ENCODE measurements around the gene ERICH6B.

ERICH6B gene

DNA sequence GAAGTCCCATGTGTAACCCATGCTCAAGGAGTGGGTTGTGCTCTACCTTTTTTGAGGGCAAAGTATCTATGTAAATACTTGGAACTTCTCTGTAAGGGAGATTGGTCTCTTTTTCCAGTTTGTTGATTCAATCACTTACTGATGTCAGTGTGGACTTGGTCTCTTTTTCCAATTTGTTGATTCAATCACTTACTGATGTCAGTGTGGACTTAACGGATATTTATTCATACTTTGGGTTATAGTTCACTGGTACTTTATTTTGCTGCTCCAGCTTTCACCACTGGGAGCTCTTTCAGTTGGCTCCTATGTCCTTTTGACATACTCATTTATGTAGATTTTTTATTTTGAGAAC, 114.4 kb downstream of the ERICH6B start:
- H3K23ac ChIP-seq (ENCODE audit: low read depth, low read length, poor library complexity), result no peak overlapping the region
- no peak overlapping the region for H2BK12ac ChIP-seq (ENCODE audit: low read length)
- H2AFZ ChIP-seq (ENCODE audit: low read length), result no peak overlapping the region
- no peak overlapping the region for H3K4ac ChIP-seq (ENCODE audit: low read length)
- peaks cover 21 to 91% of the 10 kb centered on the region in 2 donors for H3K36me3 ChIP-seq (replicated peaks in 1 of 2; ENCODE audit: control insufficient read depth in 2 of 2, insufficient read depth in 2 of 2, low read length in 2 of 2)
- H2BK120ac ChIP-seq (ENCODE audit: low read depth, low read length), result no peak overlapping the region
- H3K27me3 ChIP-seq (ENCODE audit: control insufficient read depth in 3 of 3, insufficient read depth in 3 of 3, low read depth in 1 of 3, low read length in 3 of 3), result no peaks in the 10 kb centered on the region
- no CpG with 5 or more reads among the region's 1 CpG for WGBS, 2 donors (ENCODE audit: extremely low coverage in 2 of 2, insufficient read length in 2 of 2, insufficient replicate concordance in 1 of 2)
- no peak overlapping the region for H2AK5ac ChIP-seq (ENCODE audit: low read depth, low read length)
- H4K8ac ChIP-seq (ENCODE audit: low read depth, low read length), result no peak overlapping the region
- H4K91ac ChIP-seq (ENCODE audit: low read depth, low read length, poor library complexity), result no peak overlapping the region
- no peak overlapping the region for H3K18ac ChIP-seq (ENCODE audit: low read length)
- no peak overlapping the region for H3K4me2 ChIP-seq (ENCODE audit: insufficient read depth, low read length, poor library complexity, severe bottlenecking)
- no peak for DNase-seq (ENCODE audit: low spot score)
- H3K4me3 ChIP-seq (ENCODE audit: low read length in 2 of 2), result no peak overlapping the region
- no peak overlapping the region for H2BK5ac ChIP-seq (ENCODE audit: low read length)
- H3K14ac ChIP-seq (ENCODE audit: low read length), result no peak overlapping the region
- no peaks in the 10 kb centered on the region for H3K79me1 ChIP-seq (ENCODE audit: low read depth, low read length)
- H2BK15ac ChIP-seq (ENCODE audit: low read length), result no peak overlapping the region
- H3K4me1 ChIP-seq (ENCODE audit: control insufficient read depth in 2 of 2, insufficient read depth in 1 of 2, low read depth in 1 of 2, low read length in 2 of 2), result no peaks in the 10 kb centered on the region
- H3K9me3 ChIP-seq (replicated peaks in 1 of 2; ENCODE audit: control insufficient read depth in 2 of 2, insufficient read depth in 1 of 2, low read depth in 1 of 2, low read length in 2 of 2), result peaks cover 2 to 10% of the 10 kb centered on the region in 2 donors
- no peak overlapping the region for H3K27ac ChIP-seq (replicated peaks; ENCODE audit: low read length)
- H3K9ac ChIP-seq (ENCODE audit: low read depth, low read length, poor library complexity), result no peak overlapping the region

DNA sequence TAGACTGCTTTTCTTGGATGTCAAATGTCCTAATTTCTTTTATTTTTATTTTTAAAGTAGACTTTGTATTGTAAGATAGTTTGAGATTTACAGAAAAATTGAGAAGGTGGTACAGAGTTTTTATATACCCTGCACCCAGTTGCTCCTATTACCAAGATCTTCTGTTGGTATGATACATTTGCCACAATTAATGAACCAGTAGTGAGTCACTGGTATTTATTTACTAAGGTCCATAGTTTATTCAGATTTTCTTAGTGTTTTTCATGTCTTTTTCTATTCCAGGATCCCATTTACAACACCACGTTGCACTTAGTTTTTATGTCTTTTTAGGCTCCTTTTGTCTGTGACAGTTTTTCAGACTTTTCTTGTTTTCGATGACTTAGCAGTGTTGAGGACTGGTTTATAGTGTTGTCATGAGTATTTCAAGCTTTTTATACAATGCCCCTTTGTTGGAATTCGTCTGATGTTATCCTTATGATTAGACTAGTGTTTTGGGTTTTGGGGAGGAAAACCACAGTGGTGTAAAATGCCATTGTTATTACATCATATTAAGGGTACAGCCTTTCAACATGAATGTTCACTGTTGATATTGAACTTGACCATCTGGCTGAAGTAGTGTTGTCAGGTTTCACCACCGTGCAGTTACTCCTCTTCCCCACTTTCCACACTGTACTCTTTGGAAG, 114.9 kb downstream of the ERICH6B start:
- H3K4me1 ChIP-seq (ENCODE audit: control insufficient read depth in 2 of 2, insufficient read depth in 1 of 2, low read depth in 1 of 2, low read length in 2 of 2), result no peaks in the 10 kb centered on the region
- no peak overlapping the region for H3K18ac ChIP-seq (ENCODE audit: low read length)
- no peak overlapping the region for H3K9ac ChIP-seq (ENCODE audit: low read depth, low read length, poor library complexity)
- H3K36me3 ChIP-seq (replicated peaks in 1 of 2; ENCODE audit: control insufficient read depth in 2 of 2, insufficient read depth in 2 of 2, low read length in 2 of 2), result peaks cover 21 to 91% of the 10 kb centered on the region in 2 donors
- H2AFZ ChIP-seq (ENCODE audit: low read length), result no peak overlapping the region
- H2AK5ac ChIP-seq (ENCODE audit: low read depth, low read length), result no peak overlapping the region
- H3K4me3 ChIP-seq (ENCODE audit: low read length in 2 of 2), result no peak overlapping the region
- H4K8ac ChIP-seq (ENCODE audit: low read depth, low read length), result no peak overlapping the region
- no peak overlapping the region for H3K27ac ChIP-seq (replicated peaks; ENCODE audit: low read length)
- no peaks in the 10 kb centered on the region for H3K79me1 ChIP-seq (ENCODE audit: low read depth, low read length)
- H3K23ac ChIP-seq (ENCODE audit: low read depth, low read length, poor library complexity), result no peak overlapping the region
- no peak overlapping the region for H4K91ac ChIP-seq (ENCODE audit: low read depth, low read length, poor library complexity)
- H2BK15ac ChIP-seq (ENCODE audit: low read length), result no peak overlapping the region
- no peak overlapping the region for H3K4me2 ChIP-seq (ENCODE audit: insufficient read depth, low read length, poor library complexity, severe bottlenecking)
- peaks cover 2 to 10% of the 10 kb centered on the region in 2 donors for H3K9me3 ChIP-seq (replicated peaks in 1 of 2; ENCODE audit: control insufficient read depth in 2 of 2, insufficient read depth in 1 of 2, low read depth in 1 of 2, low read length in 2 of 2)
- no peak overlapping the region for H3K4ac ChIP-seq (ENCODE audit: low read length)
- H3K27me3 ChIP-seq (ENCODE audit: control insufficient read depth in 3 of 3, insufficient read depth in 3 of 3, low read depth in 1 of 3, low read length in 3 of 3), result no peaks in the 10 kb centered on the region
- H2BK120ac ChIP-seq (ENCODE audit: low read depth, low read length), result no peak overlapping the region
- DNase-seq (ENCODE audit: low spot score), result no peak
- WGBS, 2 donors (ENCODE audit: extremely low coverage in 2 of 2, insufficient read length in 2 of 2, insufficient replicate concordance in 1 of 2), result no CpG with 5 or more reads among the region's 4 CpGs
- H3K14ac ChIP-seq (ENCODE audit: low read length), result no peak overlapping the region
- H2BK5ac ChIP-seq (ENCODE audit: low read length), result no peak overlapping the region
- no peak overlapping the region for H2BK12ac ChIP-seq (ENCODE audit: low read length)

DNA sequence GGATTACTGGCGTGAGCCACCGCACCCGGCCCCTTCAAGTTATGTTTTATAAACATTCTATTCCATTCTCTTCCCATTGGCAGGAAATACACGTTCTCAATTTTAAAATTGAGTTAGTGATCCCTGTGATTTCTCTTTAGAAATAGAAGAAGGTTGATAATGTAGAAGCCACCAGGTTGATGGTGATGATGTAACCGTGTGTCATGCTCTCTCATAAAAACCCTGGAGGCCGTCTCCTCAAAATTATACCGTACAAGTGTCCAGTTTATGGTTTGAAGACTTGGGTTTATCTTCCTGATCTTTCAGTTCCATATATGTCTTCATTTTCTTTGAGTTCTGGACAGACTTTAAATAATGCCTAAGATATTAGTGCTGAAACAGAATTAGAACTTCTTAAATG, 118.6 kb downstream of the ERICH6B start:
- H2BK15ac ChIP-seq (ENCODE audit: low read length), result no peak overlapping the region
- no peak overlapping the region for H2BK12ac ChIP-seq (ENCODE audit: low read length)

DNA sequence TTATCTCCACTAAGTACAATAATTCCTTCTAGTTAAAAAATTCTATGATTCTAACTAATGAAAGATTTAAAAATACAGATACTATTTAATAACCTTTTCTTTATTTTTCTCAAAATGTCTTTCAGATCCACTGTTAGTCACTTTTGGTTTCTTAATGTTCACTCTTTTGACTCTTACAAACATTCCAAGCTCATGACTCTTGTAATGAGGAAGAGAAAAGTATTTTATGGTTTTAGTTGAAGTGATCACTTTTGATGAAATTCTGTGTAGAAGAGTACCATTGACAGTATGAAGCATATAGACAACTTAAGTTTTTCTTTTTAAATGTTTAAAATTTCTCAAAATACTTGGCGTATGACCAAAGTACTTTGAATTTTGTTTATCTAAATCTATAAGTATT, 123.0 kb downstream of the ERICH6B start:
- peaks cover 4 to 95% of the 10 kb centered on the region in 2 donors for H3K36me3 ChIP-seq (replicated peaks in 1 of 2; ENCODE audit: control insufficient read depth in 2 of 2, insufficient read depth in 2 of 2, low read length in 2 of 2)

More for the DNA sequence above, 118.6 kb downstream of the ERICH6B start:
- no peak overlapping the region for H3K9ac ChIP-seq (ENCODE audit: low read depth, low read length, poor library complexity)
- H3K4ac ChIP-seq (ENCODE audit: low read length), result no peak overlapping the region
- H4K91ac ChIP-seq (ENCODE audit: low read depth, low read length, poor library complexity), result no peak overlapping the region
- no peak overlapping the region for H3K4me3 ChIP-seq (ENCODE audit: low read length in 2 of 2)
- no CpG with 5 or more reads among the region's 7 CpGs for WGBS, 2 donors (ENCODE audit: extremely low coverage in 2 of 2, insufficient read length in 2 of 2, insufficient replicate concordance in 1 of 2)
- no peaks in the 10 kb centered on the region for H3K79me1 ChIP-seq (ENCODE audit: low read depth, low read length)
- H4K8ac ChIP-seq (ENCODE audit: low read depth, low read length), result no peak overlapping the region
- H2AK5ac ChIP-seq (ENCODE audit: low read depth, low read length), result no peak overlapping the region
- H3K4me1 ChIP-seq (ENCODE audit: control insufficient read depth in 2 of 2, insufficient read depth in 1 of 2, low read depth in 1 of 2, low read length in 2 of 2), result no peaks in the 10 kb centered on the region
- DNase-seq (ENCODE audit: low spot score), result no peak
- no peak overlapping the region for H3K18ac ChIP-seq (ENCODE audit: low read length)
- no peak overlapping the region for H2AFZ ChIP-seq (ENCODE audit: low read length)
- no peak overlapping the region for H3K14ac ChIP-seq (ENCODE audit: low read length)
- no peak overlapping the region for H3K23ac ChIP-seq (ENCODE audit: low read depth, low read length, poor library complexity)
- no peak overlapping the region for H3K4me2 ChIP-seq (ENCODE audit: insufficient read depth, low read length, poor library complexity, severe bottlenecking)
- H3K9me3 ChIP-seq (replicated peaks in 1 of 2; ENCODE audit: control insufficient read depth in 2 of 2, insufficient read depth in 1 of 2, low read depth in 1 of 2, low read length in 2 of 2), result peaks cover 0 to 10% of the 10 kb centered on the region in 2 donors
- no peaks in the 10 kb centered on the region for H3K27me3 ChIP-seq (ENCODE audit: control insufficient read depth in 3 of 3, insufficient read depth in 3 of 3, low read depth in 1 of 3, low read length in 3 of 3)
- H3K36me3 ChIP-seq (replicated peaks in 1 of 2; ENCODE audit: control insufficient read depth in 2 of 2, insufficient read depth in 2 of 2, low read length in 2 of 2), result peaks cover 4 to 93% of the 10 kb centered on the region in 2 donors
- no peak overlapping the region for H2BK120ac ChIP-seq (ENCODE audit: low read depth, low read length)
- no peak overlapping the region for H2BK5ac ChIP-seq (ENCODE audit: low read length)
- H3K27ac ChIP-seq (replicated peaks; ENCODE audit: low read length), result no peak overlapping the region

More for the DNA sequence above, 123.0 kb downstream of the ERICH6B start:
- no peaks in the 10 kb centered on the region for H3K9me3 ChIP-seq (replicated peaks in 1 of 2; ENCODE audit: control insufficient read depth in 2 of 2, insufficient read depth in 1 of 2, low read depth in 1 of 2, low read length in 2 of 2)
- H2BK5ac ChIP-seq (ENCODE audit: low read length), result no peak overlapping the region
- DNase-seq (ENCODE audit: low spot score), result no peak
- H3K4me2 ChIP-seq (ENCODE audit: insufficient read depth, low read length, poor library complexity, severe bottlenecking), result no peak overlapping the region
- H3K23ac ChIP-seq (ENCODE audit: low read depth, low read length, poor library complexity), result no peak overlapping the region
- no peak overlapping the region for H2BK120ac ChIP-seq (ENCODE audit: low read depth, low read length)
- H2AK5ac ChIP-seq (ENCODE audit: low read depth, low read length), result no peak overlapping the region
- H3K18ac ChIP-seq (ENCODE audit: low read length), result no peak overlapping the region
- H2BK15ac ChIP-seq (ENCODE audit: low read length), result no peak overlapping the region
- H2AFZ ChIP-seq (ENCODE audit: low read length), result no peak overlapping the region
- no peak overlapping the region for H3K4me3 ChIP-seq (ENCODE audit: low read length in 2 of 2)
- no peak overlapping the region for H3K4ac ChIP-seq (ENCODE audit: low read length)
- no CpG with 5 or more reads among the region's 1 CpG for WGBS, 2 donors (ENCODE audit: extremely low coverage in 2 of 2, insufficient read length in 2 of 2, insufficient replicate concordance in 1 of 2)
- H3K27ac ChIP-seq (replicated peaks; ENCODE audit: low read length), result no peak overlapping the region
- H3K9ac ChIP-seq (ENCODE audit: low read depth, low read length, poor library complexity), result no peak overlapping the region
- H3K27me3 ChIP-seq (ENCODE audit: control insufficient read depth in 3 of 3, insufficient read depth in 3 of 3, low read depth in 1 of 3, low read length in 3 of 3), result no peaks in the 10 kb centered on the region
- H3K4me1 ChIP-seq (ENCODE audit: control insufficient read depth in 2 of 2, insufficient read depth in 1 of 2, low read depth in 1 of 2, low read length in 2 of 2), result no peaks in the 10 kb centered on the region
- H2BK12ac ChIP-seq (ENCODE audit: low read length), result no peak overlapping the region
- H3K14ac ChIP-seq (ENCODE audit: low read length), result no peak overlapping the region
- no peaks in the 10 kb centered on the region for H3K79me1 ChIP-seq (ENCODE audit: low read depth, low read length)
- H4K91ac ChIP-seq (ENCODE audit: low read depth, low read length, poor library complexity), result no peak overlapping the region
- no peak overlapping the region for H4K8ac ChIP-seq (ENCODE audit: low read depth, low read length)
